PC-9 (cell line): Measurements from ENCODE around the gene SUPT3H. TPM values are rescaled to one million over a fixed set of nuclear protein-coding genes. Genes with fewer than 3 reads are reported as not detected.
"Not testable (repeated sequence)": the region's sequence is repeated elsewhere in the genome, so short reads cannot be mapped to it uniquely, and the experiment has no call there.

Source experiments
- BruUV-seq: library from RNA; stranded (reverse); fragments of 400-500 nt; replicated peaks from 2 replicates; lab custom pipeline; 2021; lab: Mats Ljungman, UMichigan
- CTCF ChIA-PET: fragments of 300-600 bp; sonication (Branson Sonifier 250); formaldehyde crosslinking; loops from one replicate; lab custom pipeline; 2022; ENCODE audit warnings: antibody characterized with exemption; lab: Charles Lee
- POLR2A ChIA-PET: fragments of 300-600 bp; sonication (Branson Sonifier 250); formaldehyde crosslinking; loops from one replicate; lab custom pipeline; 2022; ENCODE audit warnings: antibody characterized with exemption; ENCODE audit not compliant: unreplicated experiment; lab: Charles Lee
- DNase-seq, 2 experiments: peaks; one replicate each; pipeline versions ENCODE4 v3.0.0 to v3.0.0-alpha.2; 2015 to 2022; ENCODE audit warnings: mixed read lengths in 1 of 2
- H2AFZ ChIP-seq: fragments of 200-600 bp; sonication (generic); 2 replicates; pipeline ENCODE4 v1.8.1; 2017; ENCODE audit warnings: antibody characterized with exemption
- H3F3A ChIP-seq: fragments of 200-600 bp; sonication (generic); 2 replicates; pipeline ENCODE4 v1.8.1; 2017; ENCODE audit warnings: antibody characterized with exemption, mild to moderate bottlenecking, low read depth; ENCODE audit not compliant: insufficient read depth
- H3K27ac ChIP-seq: fragments of 200-600 bp; sonication (generic); 2 replicates; pipeline ENCODE4 v1.6.1; 2016; ENCODE audit warnings: mixed run types
- H3K27me3 ChIP-seq: fragments of 200-600 bp; sonication (generic); 2 replicates; pipeline ENCODE4 v1.6.1; 2016; ENCODE audit warnings: low read depth, mixed run types; ENCODE audit not compliant: insufficient read depth
- H3K36me3 ChIP-seq: fragments of 200-600 bp; sonication (generic); 2 replicates; pipeline ENCODE4 v1.6.1; 2016; ENCODE audit warnings: low read depth, mixed run types
- H3K4me1 ChIP-seq: fragments of 200-600 bp; sonication (generic); replicated peaks from 2 replicates; pipeline ENCODE4 v1.6.1; 2016; ENCODE audit warnings: mixed run types; ENCODE audit not compliant: insufficient read depth
- H3K4me2 ChIP-seq: fragments of 200-600 bp; sonication (generic); 2 replicates; pipeline ENCODE4 v1.6.1; 2017; ENCODE audit warnings: mixed run types
- H3K4me3 ChIP-seq: fragments of 200-600 bp; sonication (generic); 2 replicates; pipeline ENCODE4 v1.6.1; 2016; ENCODE audit warnings: mixed run types
- H3K79me2 ChIP-seq: fragments of 200-600 bp; sonication (generic); 2 replicates; pipeline ENCODE4 v1.6.1; 2017; ENCODE audit warnings: low read depth, mixed run types
- H3K9me2 ChIP-seq: fragments of 200-600 bp; sonication (generic); 2 replicates; pipeline ENCODE4 v1.8.1; 2017; ENCODE audit warnings: mild to moderate bottlenecking; ENCODE audit not compliant: insufficient read depth
- H3K9me3 ChIP-seq: fragments of 200-600 bp; sonication (generic); 2 replicates; pipeline ENCODE4 v1.8.1; 2016; ENCODE audit warnings: low read depth; ENCODE audit not compliant: insufficient read depth
- H4K20me1 ChIP-seq: fragments of 200-600 bp; sonication (generic); 2 replicates; pipeline ENCODE4 v1.8.1; 2017; ENCODE audit not compliant: insufficient read depth
- EZH2 ChIP-seq: fragments of 200-600 bp; sonication (generic); IDR thresholded peaks from 2 replicates; pipeline ENCODE4 v1.8.0; 2017; ENCODE audit warnings: antibody characterized with exemption, low read depth
- intact Hi-C: fragments of 100-400 bp; cut with micrococcal nuclease; formaldehyde crosslinking; loops from one replicate; pipeline ENCODE4 v1.10.0; 2022; ENCODE audit not compliant: unreplicated experiment
- total RNA-seq: library from RNA; stranded (reverse); gene quantifications from 2 replicates; pipeline ENCODE4 v1.2.3, GENCODE V29; 2021
- TF ChIP-seq, protein P1 (sequence below): fragments of 200-600 bp; sonication (generic); conservative IDR thresholded peaks from 2 replicates; pipeline ENCODE4 v1.6.1; 2017; ENCODE audit warnings: mixed run types, antibody characterized with exemption, mild to moderate bottlenecking, moderate library complexity

SUPT3H gene
- total RNA-seq, 1 experiment from 2014 or later, result 9.2 TPM

DNA sequence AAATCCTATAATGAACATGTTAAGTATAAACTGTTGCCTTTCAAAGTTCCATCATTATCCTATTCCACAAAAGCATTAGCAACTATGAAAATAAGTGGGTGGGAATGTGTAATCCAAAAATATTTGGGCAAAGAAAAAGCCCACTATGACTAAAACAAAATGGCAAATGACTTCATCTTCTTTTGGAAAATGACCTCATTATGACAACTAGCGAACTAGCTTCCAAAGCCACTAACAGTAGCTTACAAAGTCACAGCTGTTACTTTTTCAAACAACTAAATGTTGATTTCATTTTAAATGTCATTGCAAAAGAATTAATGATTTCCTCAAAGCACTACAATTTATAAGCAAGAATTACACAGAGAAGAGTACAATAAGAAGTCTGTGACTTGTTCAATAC, 99.4 kb downstream of the SUPT3H start:
- Histone ChIP-seq H3K4me2 (no peak overlapping the region), H3K27me3 (no peaks in the 10 kb centered on the region), H2AFZ (no peak overlapping the region), H3K36me3 (no peaks in the 10 kb centered on the region), H3F3A (no peaks in the 10 kb centered on the region), H4K20me1 (no peaks in the 10 kb centered on the region), H3K4me1 (no peaks in the 10 kb centered on the region), H3K9me3 (no peaks in the 10 kb centered on the region), H3K4me3 (no peak overlapping the region), H3K27ac (no peak overlapping the region), H3K79me2 (no peaks in the 10 kb centered on the region), H3K9me2 (no peaks in the 10 kb centered on the region; the same call in 1 of the 2 replicates)
- ChIA-PET POLR2A (no interaction called here), CTCF (no interaction called here)
- no peak for DNase-seq
- BruUV-seq, result no TSS peak
- TF ChIP-seq, protein P1, sequence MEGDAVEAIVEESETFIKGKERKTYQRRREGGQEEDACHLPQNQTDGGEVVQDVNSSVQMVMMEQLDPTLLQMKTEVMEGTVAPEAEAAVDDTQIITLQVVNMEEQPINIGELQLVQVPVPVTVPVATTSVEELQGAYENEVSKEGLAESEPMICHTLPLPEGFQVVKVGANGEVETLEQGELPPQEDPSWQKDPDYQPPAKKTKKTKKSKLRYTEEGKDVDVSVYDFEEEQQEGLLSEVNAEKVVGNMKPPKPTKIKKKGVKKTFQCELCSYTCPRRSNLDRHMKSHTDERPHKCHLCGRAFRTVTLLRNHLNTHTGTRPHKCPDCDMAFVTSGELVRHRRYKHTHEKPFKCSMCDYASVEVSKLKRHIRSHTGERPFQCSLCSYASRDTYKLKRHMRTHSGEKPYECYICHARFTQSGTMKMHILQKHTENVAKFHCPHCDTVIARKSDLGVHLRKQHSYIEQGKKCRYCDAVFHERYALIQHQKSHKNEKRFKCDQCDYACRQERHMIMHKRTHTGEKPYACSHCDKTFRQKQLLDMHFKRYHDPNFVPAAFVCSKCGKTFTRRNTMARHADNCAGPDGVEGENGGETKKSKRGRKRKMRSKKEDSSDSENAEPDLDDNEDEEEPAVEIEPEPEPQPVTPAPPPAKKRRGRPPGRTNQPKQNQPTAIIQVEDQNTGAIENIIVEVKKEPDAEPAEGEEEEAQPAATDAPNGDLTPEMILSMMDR, result no peak
- TF ChIP-seq EZH2, result no peak
- intact Hi-C loops, result no loop called here

DNA sequence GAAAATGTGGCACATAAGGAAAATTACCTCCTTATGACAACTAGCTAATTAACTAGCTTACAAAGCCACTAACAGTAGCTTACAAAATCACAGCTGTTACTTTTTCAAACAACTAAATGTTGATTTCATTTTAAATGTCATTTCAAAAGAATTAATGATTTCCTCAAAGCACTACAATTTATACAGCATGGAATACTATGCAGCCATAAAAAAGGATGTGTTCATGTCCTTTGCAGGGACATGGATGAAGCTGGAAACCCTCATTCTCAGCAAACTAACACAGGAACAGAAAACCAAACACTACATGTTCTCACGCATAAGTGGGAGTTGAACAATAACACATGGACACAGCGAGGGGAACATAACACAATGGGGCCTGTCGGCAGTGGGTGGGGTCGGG, 100.0 kb downstream of the SUPT3H start:
- H2AFZ ChIP-seq, POLR2A ChIA-PET, H3K4me1 ChIP-seq, H3K9me2 ChIP-seq, H3K79me2 ChIP-seq, H3K4me2 ChIP-seq, BruUV-seq, H3K27ac ChIP-seq, H3K9me3 ChIP-seq, DNase-seq, H3K27me3 ChIP-seq, intact Hi-C loops, H4K20me1 ChIP-seq, H3K36me3 ChIP-seq, CTCF ChIA-PET, H3K4me3 ChIP-seq, H3F3A ChIP-seq: not testable (repeated sequence)

DNA sequence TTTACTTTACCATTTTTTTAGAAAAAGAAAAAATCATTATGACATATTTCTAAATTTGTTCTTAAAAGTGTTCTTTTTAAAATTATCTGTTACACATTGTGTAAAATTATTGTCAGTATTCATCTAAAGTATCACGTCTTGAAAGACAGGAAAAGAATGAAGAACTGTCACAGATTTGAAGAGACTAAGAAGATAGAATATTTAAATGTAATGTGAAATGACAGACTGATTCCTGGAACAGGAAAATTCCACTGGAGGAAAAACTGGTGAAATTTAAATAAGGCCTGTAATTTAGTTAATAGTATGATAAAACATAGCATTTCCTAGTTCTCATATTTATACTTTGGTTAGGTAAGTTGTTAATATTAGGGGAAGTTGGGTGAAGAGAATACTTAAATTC, 102.4 kb downstream of the SUPT3H start:
- ChIA-PET CTCF (no interaction called here), POLR2A (no interaction called here)
- H3K79me2 ChIP-seq, result no peaks in the 10 kb centered on the region
- no peaks in the 10 kb centered on the region for H3K9me3 ChIP-seq
- no peak overlapping the region for H3K4me2 ChIP-seq
- intact Hi-C loops, result no loop called here
- no peaks in the 10 kb centered on the region for H3K4me1 ChIP-seq
- TF ChIP-seq, protein P1, result no peak
- no peak for TF ChIP-seq EZH2
- H2AFZ ChIP-seq, result no peak overlapping the region
- no peaks in the 10 kb centered on the region for H3K27me3 ChIP-seq
- H3K4me3 ChIP-seq, result no peak overlapping the region
- H3K9me2 ChIP-seq, result no peaks in the 10 kb centered on the region; the same call in 1 of the 2 replicates
- no peaks in the 10 kb centered on the region for H3F3A ChIP-seq
- no peaks in the 10 kb centered on the region for H4K20me1 ChIP-seq
- H3K36me3 ChIP-seq, result no peaks in the 10 kb centered on the region
- no peak for DNase-seq
- BruUV-seq, result no TSS peak
- H3K27ac ChIP-seq, result no peak overlapping the region

DNA sequence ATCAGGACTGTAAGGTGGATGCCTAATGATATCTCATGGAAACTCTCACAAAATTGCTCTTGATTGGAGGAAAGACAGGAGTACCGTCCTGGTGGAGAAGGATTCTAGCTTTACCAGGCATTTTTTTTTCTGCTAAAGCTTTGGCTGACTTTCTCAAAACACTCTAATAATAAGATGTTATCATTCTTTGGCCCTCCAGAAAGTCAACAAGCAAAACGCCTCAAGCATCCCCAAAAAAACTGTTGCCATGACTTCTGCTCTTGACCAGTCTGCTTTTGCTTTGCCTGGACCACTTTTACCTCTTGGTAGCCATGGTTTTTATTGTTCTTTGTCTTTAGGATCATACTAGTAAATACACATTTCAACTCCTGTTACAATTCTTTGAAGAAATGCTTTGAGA, 105.1 kb downstream of the SUPT3H start:
- ChIA-PET CTCF (no interaction called here), POLR2A (interaction anchor here (0.8 kb wide), 1 partner anchor 1219 kb away, joined by 10 read pairs; no protein-coding TSS in a partner anchor)
- Histone ChIP-seq H3K4me2 (no peak overlapping the region), H3K79me2 (no peaks in the 10 kb centered on the region), H3K9me2 (no peaks in the 10 kb centered on the region; the same call in 1 of the 2 replicates), H3K27ac (no peak overlapping the region), H2AFZ (no peak overlapping the region), H3F3A (no peaks in the 10 kb centered on the region), H3K27me3 (no peaks in the 10 kb centered on the region), H3K36me3 (no peaks in the 10 kb centered on the region), H3K4me1 (no peaks in the 10 kb centered on the region), H3K4me3 (no peak overlapping the region), H3K9me3 (no peaks in the 10 kb centered on the region), H4K20me1 (no peaks in the 10 kb centered on the region)
- TF ChIP-seq EZH2, result no peak
- TF ChIP-seq, protein P1, result no peak
- intact Hi-C loops, result no loop called here
- no peak for DNase-seq
- BruUV-seq, result no TSS peak
